H4 (cell line): ENCODE results near the gene P2RX6. TPM values are rescaled to one million over a fixed set of nuclear protein-coding genes. Genes with fewer than 3 reads are reported as not detected.
"Not testable (repeated sequence)": the region's sequence is repeated elsewhere in the genome, so short reads cannot be mapped to it uniquely, and the experiment has no call there.

ENCODE experiments used
- DNase-seq: peaks from one replicate; pipeline ENCODE4 v3.0.0-alpha.2; 2015; ENCODE audit warnings: low spot score
- total RNA-seq: library from RNA; depleted of rRNA; stranded (reverse); fragments of >200 nt; shearing (Covaris generic); gene quantifications from 2 replicates; pipeline ENCODE4 v1.2.3, GENCODE V29; 2014

The P2RX6 gene
- total RNA-seq, 1 experiment from 2014 or later, result 2.0 TPM

- no peak for DNase-seq
These were observed 20.6 kb upstream of the P2RX6 start for GRCh38 chr22:20994128-20994901.

GRCh38 chr22:20994902-20995241 is 20.1 kb upstream of the P2RX6 start:
- DNase-seq, result no peak

DNA sequence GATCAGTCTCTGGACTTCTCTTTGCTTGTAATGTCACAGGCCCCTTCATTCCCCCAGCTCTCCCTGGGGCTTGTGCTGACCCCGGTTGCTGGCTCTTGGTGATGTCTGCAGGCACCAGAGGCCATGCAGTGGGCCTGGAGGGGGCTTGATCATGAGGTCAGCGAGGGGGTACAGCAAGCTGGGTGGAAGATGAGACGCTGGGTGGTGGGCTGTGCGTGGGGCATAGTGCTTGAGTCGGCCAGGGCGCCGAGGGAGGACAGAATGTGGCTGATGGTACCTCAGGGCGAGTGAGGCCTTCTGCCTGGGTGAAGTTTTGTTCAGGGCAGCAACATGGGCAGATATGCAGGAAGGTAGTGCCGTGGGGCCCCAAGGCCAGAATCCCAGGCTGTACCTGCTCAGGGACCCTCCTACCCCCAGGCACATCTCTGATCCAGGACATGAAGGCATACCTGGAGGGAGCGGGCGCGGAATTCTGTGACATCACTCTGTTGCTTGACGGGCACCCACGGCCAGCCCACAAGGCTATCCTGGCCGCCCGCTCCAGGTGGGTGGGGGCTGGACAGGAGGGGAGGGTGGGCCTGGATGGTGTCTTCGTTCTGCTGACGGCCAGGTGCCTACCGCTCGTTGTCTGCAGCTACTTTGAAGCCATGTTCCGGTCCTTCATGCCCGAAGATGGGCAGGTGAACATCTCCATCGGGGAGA is 19.5 kb upstream of the P2RX6 start:
- DNase-seq, result no peak

GRCh38 chr22:20996031-20996410 is 18.9 kb upstream of the P2RX6 start:
- no peak for DNase-seq

DNA sequence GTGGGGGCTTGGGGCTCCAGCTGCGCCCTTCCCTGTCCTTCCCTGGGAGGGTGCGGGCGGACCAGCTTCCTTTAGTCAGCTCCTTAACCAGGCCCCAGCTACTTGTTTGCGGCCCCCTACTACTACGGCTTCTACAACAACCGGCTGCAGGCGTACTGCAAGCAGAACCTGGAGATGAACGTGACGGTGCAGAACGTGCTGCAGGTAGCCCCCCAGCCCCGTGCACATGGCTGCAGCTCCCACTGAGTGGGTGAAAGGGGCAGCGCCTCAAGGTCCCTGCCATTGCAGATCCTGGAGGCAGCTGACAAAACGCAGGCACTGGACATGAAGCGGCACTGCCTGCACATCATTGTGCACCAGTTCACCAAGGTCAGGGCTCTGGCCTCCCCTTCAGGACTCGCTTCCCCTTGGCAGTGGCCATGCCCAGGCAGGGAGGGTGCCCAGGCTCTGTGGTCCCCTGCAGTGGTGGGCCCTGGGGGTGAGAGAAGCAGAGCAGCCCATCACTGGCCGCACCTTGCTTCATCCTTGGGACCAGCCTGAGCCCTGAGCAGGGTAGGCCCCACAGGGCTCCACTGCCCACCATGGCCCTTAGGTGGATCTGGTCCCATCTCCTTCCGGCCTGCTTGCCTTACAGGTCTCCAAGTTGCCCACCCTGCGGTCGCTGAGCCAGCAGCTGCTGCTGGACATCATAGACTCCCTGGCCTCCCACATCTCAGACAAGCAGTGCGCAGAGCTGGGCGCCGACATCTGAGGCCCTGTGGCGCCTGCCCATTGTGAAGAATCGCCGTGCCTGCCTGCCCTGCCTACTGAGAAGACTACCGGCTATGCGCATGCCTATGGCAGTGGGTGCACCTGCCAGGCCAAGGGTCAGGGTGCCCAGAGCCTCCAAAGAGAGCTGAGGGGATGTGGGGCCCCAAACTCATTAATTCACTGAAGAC is 18.1 kb upstream of the P2RX6 start:
- no peak for DNase-seq

DNA sequence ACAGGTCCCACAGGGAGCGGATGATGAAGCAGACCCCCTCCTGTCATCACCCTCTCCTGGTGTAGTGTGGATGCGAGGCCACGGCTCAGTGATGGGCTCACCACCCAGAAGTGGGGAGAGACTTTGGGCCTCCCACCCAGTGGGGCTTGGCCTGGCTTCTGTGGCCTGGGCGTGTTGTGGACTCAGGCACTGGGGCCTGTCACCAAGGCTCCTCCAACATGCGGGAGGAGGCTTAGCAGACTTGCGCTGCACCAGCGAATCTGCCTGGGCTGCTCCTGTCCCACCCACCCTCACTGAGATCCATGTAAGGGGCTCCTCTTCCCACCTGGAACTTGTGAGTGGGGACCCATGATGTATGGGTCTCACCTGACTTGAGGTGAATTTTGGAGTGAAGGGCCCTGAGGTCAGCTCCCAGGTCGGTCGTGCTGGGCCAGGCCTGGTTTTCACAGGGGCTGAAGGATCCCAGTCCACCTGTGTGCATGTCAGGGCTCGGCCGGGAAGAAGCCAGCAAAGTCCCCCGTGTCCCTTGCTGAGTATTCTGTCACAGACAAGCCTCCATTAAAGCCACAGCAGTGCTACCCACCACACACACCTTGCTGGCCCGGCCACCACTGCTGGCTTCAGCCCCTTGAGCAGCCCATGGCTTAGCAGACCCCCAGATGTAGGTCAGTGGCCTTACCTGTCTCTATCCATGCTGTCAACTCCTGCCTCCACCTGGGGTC is 17.3 kb upstream of the P2RX6 start:
- DNase-seq, result no peak

GRCh38 chr22:20998411-20999336 is 16.3 kb upstream of the P2RX6 start:
- DNase-seq, result no peak

- no peak for DNase-seq
These were observed 15.4 kb upstream of the P2RX6 start for GRCh38 chr22:20999350-21000206.

DNA sequence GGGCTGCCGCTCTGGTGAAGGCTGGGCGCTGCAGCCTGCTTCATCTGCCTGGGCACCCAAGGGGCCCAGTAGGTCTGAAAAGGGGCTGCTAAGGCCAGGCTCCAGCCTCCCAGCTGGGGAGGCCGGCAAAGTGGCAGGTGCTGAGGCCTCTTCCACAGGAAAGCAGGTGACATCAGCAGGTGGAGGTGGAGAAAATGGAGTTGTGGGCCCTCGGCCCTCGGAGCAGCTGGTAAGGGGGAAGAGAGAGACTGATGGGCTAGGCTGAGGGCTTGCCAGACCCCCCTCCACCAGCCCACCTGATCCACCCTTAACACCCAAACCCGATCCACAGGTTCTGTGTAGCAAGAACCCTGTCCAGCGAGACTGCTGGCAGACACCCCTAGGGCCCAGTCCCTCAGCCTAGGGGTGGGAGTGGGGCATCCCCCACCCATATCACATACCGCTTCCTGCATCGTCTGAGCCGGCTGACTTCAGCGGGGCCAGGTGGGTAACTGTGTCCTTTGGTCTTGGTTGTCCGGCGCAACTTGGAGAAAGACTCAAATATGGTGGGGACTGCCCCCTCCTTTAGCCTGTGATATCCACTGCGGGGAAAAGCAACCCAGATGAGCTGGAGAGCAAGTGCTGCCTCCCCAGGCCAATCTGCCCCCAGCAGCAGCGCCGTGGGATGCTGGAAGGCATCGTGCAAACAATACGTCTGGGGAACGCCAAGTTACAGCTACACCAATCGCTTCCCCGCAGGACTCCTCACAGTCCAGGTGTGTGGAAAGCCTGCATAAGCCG is 14.6 kb upstream of the P2RX6 start:
- DNase-seq, result no peak

- no peak for DNase-seq
These were observed 13.9 kb upstream of the P2RX6 start for GRCh38 chr22:21000987-21001600.

DNA sequence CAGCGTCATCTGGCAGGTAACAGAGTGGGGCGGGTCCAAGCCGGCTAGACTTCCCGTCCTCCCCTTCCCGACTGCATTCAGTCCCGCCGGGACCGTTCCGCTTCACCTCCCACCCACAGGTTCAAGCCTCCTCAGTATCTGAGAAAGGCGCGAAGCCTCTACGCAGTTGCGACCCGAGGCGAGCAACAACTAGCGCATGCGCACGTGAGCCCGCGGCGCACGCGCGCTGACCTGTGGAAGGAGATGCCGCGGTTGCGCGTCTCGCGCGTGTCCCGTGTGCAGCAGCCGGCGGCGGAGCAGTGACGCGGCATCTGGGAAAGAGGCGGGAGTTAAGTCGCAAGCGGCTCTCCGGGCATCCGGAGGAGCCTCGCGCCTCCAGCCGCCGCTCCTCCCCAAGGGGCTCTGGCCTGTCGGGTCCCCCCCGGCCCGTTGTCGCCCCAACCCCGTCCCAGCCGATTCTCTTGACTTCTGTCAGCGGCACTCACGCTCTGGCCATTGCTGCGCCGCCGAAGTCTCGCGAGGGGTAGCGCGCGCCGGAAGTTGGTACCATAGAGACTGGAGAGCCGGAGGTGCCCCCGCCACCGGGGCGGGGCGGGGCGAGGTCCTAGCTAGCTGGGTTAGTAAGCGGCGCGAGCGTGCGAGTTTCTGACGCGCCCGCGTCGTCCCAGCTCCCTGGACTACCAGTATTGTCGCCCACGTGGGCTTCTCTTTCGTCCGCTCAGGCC is 13.2 kb upstream of the P2RX6 start, which contains the start of gene THAP7:
Gene THAP7, minus strand, starts transcription at position 518 of the 725 bp plus-strand sequence. Its CDS starts 207 bp downstream, at position 311.
- peak; percentile 84 for DNase-seq

GRCh38 chr22:21003782-21004181 is 11.2 kb upstream of the P2RX6 start:
- DNase-seq, result no peak

DNA sequence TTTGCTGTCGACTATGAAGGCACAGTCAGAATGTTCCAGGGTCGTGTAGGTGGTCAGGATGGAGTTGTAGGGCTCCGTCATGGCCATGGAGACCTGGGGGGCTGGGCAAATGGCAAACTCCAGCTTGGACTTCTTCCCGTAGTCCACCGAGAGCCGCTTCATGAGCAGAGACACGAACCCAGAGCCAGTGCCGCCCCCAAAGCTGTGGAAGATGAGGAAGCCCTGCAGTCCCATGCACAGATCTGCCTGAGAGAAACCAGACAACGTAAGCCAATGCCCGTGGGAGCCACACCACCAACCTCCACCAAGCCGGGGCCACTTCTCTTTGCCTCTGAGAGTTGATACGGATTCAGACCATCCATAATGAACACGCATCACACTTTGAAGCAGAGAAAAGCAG is 5.8 kb upstream of the P2RX6 start:
- DNase-seq, result not testable (repeated sequence)

DNA sequence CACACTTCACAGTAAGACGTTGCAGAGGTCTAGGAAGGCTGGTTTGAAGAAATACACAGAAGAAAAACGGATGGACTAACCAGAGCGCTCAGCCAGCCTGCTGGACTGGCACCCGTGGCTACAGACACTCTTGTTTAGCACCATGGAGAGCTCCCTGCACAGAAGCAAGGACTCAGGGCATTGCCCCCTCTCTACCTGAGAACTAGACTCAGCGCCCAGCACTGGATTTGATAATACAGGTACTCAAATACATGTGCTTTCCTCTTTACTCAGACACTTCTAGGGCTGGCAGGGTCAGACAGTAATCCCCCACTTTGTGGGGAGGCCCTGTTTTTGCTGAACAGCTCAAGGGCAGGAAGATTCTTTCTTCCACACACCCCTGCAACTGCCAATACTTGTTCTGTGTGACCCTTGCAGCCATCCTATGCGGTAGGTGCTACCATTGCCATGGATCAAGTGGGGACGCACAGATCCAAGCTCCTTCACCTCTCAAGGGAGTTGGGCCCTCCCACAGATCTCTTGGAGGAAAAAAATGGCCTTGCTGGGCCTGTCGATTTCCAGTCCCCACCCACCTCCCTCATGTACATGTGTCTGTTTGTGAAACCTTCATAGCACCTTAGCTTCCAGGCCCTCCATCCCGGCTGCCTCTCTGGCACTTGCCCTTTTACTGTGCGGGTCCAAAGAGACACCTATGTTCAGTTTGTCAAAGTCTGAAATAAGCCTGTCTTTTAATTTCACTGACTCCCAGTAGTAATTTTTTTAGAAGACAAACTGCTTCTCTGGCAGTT is 5.1 kb upstream of the P2RX6 start:
- no peak for DNase-seq

- no peak for DNase-seq
These were observed 4.4 kb upstream of the P2RX6 start for GRCh38 chr22:21010426-21011113.
